ENCODE measurements around the gene BCAN.

GRCh38 chr1:156599811-156600210, 42.1 kb upstream of the BCAN start:
- TF ChIP-seq CTCF (conservative IDR thresholded peaks at IDR 0.05; ENCODE audit: low read depth in 2 of 2): no peak
- no peak for TF ChIP-seq CREB1 (CRISPR knock-in tag; IDR thresholded peaks at IDR 0.05; ENCODE audit: low read depth)
- no peak for TF ChIP-seq REST (IDR thresholded peaks at IDR 0.05; ENCODE audit: unreplicated experiment)
- no peak for TF ChIP-seq JUNB (IDR thresholded peaks at IDR 0.05; ENCODE audit: unreplicated experiment)
- TF ChIP-seq EZH2 (IDR thresholded peaks at IDR 0.05; ENCODE audit: low read depth, unreplicated experiment): no peak
- no peak for TF ChIP-seq ZNF331 (CRISPR knock-in tag; IDR thresholded peaks at IDR 0.05; ENCODE audit: low read depth)

Measured in GM23338 (cell line).